Astrocyte (in vitro differentiated cells and primary cell): ENCODE measurements around the gene FBXO46.

Experiments used
- EZH2 ChIP-seq: IDR thresholded peaks from 2 replicates; pipeline ENCODE4 v1.6.1; 2012; ENCODE audit warnings: mild to moderate bottlenecking, low read length, inconsistent platforms; ENCODE audit not compliant: insufficient read depth
- TF ChIP-seq, protein P1 (sequence below): IDR thresholded peaks from 2 replicates; pipeline ENCODE4 v1.5.1; 2011; ENCODE audit warnings: low read depth, mild to moderate bottlenecking, inconsistent platforms, low read length, moderate library complexity; ENCODE audit not compliant: insufficient read depth

- TF ChIP-seq, protein P1, sequence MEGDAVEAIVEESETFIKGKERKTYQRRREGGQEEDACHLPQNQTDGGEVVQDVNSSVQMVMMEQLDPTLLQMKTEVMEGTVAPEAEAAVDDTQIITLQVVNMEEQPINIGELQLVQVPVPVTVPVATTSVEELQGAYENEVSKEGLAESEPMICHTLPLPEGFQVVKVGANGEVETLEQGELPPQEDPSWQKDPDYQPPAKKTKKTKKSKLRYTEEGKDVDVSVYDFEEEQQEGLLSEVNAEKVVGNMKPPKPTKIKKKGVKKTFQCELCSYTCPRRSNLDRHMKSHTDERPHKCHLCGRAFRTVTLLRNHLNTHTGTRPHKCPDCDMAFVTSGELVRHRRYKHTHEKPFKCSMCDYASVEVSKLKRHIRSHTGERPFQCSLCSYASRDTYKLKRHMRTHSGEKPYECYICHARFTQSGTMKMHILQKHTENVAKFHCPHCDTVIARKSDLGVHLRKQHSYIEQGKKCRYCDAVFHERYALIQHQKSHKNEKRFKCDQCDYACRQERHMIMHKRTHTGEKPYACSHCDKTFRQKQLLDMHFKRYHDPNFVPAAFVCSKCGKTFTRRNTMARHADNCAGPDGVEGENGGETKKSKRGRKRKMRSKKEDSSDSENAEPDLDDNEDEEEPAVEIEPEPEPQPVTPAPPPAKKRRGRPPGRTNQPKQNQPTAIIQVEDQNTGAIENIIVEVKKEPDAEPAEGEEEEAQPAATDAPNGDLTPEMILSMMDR, result no peak
- no peak for TF ChIP-seq EZH2
Measured at GRCh38 chr19:45766869-45767346, 36.2 kb upstream of the FBXO46 start.
